Ishikawa (cell line): ENCODE measurements around the gene ARSB.

ENCODE experiments used
- CEBPB ChIP-seq: IDR thresholded peaks from 2 replicates; pipeline ENCODE4 v1.6.1; 2012
- CREB1 ChIP-seq: IDR thresholded peaks from 2 replicates; pipeline ENCODE4 v1.6.1; 2012; ENCODE audit warnings: low read depth
- EGR1 ChIP-seq: IDR thresholded peaks from 2 replicates; pipeline ENCODE4 v1.6.1; 2012
- EP300 ChIP-seq: IDR thresholded peaks from 2 replicates; pipeline ENCODE4 v1.6.1; 2012; ENCODE audit warnings: borderline replicate concordance
- FOXM1 ChIP-seq: IDR thresholded peaks from 2 replicates; pipeline ENCODE4 v1.6.1; 2012; ENCODE audit warnings: low read depth, borderline replicate concordance
- MAX ChIP-seq: IDR thresholded peaks from 2 replicates; pipeline ENCODE4 v1.6.1; 2012
- NFIC ChIP-seq: IDR thresholded peaks from 2 replicates; pipeline ENCODE4 v1.6.1; 2012
- RAD21 ChIP-seq: IDR thresholded peaks from 2 replicates; pipeline ENCODE4 v1.6.1; 2012; ENCODE audit warnings: low read depth
- REST ChIP-seq: IDR thresholded peaks from 2 replicates; pipeline ENCODE4 v1.6.1; 2012; ENCODE audit warnings: low read depth, mild to moderate bottlenecking
- TAF1 ChIP-seq: IDR thresholded peaks from 2 replicates; pipeline ENCODE4 v1.6.1; 2012; ENCODE audit warnings: low read depth, mild to moderate bottlenecking
- TCF12 ChIP-seq: IDR thresholded peaks from 2 replicates; pipeline ENCODE4 v1.6.1; 2012; ENCODE audit warnings: low read depth
- YY1 ChIP-seq: IDR thresholded peaks from 2 replicates; pipeline ENCODE4 v1.6.1; 2012; ENCODE audit warnings: low read depth
- ZBTB7A ChIP-seq: IDR thresholded peaks from 2 replicates; pipeline ENCODE4 v1.6.1; 2012; ENCODE audit warnings: low read depth

GRCh38 chr5:78811121-78811817, 173.8 kb downstream of the ARSB start:
- no peak for TF ChIP-seq YY1
- TF ChIP-seq EP300: no peak
- TF ChIP-seq CEBPB: no peak
- no peak for TF ChIP-seq EGR1
- TF ChIP-seq TAF1: no peak
- TF ChIP-seq RAD21: no peak
- no peak for TF ChIP-seq REST
- no peak for TF ChIP-seq NFIC
- TF ChIP-seq ZBTB7A: no peak
- no peak for TF ChIP-seq MAX
- no peak for TF ChIP-seq CREB1
- no peak for TF ChIP-seq TCF12
- no peak for TF ChIP-seq FOXM1
